Activated effector memory CD4-positive, alpha-beta T cell treated with anti-CD3 and anti-CD28 coated beads, Interleukin-2, amount 50 U/mL, for 16 hours (primary cell): ENCODE data around the gene TNS2.

Experiments
- DNase-seq: peaks from one replicate; pipeline ENCODE4 v3.0.0-alpha.2; 2020

TNS2 gene

DNA sequence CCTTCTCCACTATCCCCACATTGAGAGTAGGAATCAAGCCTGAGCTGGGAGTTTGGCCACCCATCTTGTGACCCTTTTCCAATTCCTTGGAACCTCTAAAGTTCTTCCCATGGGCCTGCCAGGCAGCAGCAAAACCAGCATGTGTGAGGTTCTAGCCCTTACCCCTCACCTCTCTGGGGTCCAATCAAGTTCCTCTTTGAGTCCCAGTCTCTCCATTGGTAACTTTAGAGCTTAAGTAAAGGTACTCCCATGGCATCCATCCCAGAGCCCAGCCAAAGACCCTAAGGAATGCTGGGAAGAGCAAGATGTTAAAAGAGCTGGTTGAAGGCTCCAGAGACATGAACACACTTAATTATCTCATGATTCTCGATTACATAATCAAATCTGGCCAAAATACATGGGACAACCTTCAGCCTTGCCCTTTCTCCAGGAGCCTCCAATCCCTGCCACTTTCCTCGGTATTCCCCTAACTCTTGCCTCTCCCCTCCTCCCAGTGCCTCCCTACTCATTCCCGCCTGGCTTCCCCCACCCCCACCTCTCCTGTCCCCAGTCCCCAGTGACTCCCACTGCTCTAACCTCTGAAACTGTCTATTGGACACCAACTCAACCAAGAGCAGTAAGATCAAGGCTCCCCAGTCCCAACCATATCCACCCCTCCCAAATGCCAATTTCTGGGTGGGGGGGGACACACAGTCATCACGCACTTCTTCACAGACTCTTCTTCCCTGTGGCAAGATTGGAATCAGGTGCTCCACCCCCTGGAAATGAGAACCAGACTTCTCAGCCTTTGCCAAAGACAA lies 4.8 kb upstream of the TNS2 start:
- DNase-seq = no peak

DNA sequence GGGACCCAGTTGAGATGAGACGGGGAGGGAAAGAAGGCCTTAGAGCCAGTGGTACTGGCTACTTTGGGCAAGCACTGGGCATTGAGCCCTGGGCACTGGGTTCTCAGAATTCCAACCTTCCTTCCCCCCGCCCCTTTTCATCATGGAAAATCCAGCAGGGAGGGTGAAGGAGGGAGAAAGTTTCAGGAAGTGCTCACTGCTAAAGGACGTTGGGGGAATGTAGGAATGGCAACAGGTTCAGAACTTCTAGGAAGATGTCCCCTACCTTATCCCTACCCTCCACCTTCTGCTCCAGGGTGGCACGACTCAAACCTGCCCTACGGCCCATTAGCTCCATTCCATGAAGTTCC lies 4.2 kb upstream of the TNS2 start:
- no peak for DNase-seq

DNA sequence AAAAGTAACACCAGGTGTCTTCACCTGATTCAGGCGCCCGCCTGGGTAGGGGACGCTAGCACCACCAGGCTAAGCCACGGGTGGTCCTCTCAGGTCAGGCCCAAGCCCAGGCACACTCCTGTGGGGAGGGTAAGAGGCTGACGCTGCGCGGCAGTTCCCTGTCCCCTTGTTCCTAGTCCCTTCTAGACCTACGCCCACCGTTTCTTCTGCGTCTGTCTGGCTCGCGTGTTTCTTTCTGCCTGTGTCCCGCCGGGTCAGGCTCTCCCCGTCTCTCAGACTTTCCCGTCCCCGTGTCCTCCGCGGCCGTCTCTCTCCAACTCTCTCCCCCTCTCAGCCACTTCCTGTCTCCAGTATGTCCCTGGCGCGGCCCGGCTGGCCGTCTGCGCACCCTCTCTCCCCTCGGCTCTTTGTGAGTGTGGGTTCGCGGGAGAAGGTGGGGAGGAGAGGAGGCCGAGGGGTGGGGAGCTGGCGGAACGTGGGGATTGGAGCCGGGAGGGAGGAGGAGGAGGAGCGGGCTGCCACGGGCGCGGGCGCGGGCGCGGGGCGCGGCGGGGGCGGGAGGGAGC lies 3.1 kb upstream of the TNS2 start:
- peak; percentile 82 for DNase-seq

DNA sequence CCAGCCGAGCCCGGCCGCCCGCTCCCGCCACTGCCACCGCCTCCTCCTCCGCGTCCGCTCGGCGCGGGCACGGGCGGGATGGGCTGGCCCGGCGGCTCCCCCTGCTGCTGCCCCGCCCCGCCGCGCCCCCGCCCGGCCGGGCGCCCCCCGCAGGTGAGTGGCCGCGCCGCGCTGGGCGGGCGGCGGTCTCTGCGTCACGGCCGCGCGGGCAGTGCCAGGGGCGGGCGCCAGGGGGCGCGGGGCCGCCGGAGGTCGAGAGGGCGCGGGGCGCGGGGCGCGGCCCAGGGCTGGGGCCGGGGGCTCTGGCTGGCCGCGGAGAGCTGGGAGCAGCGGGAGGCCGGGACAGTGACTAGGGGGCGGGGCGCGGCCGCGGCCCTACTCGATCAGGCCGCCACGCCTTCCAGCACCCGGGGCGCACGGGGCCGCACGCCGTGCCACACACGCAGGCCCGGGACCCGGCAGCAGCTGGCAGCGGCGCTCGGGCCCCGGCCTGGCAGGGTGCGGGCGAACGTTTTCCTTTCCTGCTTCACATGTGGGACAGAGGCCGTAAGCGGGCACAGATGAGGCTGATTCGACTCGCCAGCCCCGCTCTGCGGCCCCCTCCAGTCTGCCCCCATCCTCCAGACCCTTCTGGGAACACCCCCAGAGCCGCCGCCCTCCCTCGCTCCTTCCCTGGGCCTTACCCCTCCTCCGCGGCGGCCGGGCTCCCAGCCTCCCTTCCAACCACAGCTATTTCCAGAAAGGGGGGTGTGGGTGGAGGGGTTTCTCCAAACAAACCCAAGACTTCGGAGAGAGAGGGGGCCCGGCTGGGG lies 2.4 kb upstream of the TNS2 start:
- DNase-seq = peak; percentile 91

DNA sequence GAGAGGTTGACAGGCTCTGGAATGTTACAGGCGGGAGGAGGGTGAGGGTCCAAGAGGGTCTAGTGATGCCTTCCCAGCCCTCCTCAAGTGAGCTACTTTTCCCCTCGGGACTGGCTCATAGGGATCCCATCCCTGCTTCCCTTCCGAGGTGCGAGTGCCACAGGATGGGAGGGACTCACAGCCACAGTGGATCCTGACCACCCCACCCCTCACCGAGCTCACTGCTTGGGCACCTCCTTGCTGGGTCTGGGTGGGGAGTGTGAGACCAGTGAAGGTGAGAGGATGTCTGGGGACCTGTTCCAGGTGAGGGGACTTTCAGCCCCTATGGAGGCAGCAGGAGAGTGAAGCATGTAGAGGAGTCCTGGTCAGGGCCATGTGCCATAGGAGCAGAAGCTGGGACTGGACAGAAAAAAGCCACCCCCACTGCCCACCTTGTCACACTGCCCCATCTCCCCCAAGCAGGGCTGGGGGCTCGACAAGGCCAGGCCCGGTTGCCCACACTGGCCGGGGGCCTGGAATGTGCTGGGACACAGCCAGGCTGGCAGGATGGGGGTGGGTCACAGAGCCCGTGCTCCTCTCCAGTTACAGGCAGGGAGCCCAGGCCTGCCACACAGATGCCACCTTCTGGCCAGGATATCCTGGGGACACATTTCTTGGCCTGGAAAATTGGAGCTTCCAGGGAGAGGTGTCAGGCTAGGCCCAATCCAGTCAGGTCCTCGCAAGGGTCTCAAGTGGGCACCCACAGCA lies 1.7 kb upstream of the TNS2 start:
- no peak for DNase-seq

DNA sequence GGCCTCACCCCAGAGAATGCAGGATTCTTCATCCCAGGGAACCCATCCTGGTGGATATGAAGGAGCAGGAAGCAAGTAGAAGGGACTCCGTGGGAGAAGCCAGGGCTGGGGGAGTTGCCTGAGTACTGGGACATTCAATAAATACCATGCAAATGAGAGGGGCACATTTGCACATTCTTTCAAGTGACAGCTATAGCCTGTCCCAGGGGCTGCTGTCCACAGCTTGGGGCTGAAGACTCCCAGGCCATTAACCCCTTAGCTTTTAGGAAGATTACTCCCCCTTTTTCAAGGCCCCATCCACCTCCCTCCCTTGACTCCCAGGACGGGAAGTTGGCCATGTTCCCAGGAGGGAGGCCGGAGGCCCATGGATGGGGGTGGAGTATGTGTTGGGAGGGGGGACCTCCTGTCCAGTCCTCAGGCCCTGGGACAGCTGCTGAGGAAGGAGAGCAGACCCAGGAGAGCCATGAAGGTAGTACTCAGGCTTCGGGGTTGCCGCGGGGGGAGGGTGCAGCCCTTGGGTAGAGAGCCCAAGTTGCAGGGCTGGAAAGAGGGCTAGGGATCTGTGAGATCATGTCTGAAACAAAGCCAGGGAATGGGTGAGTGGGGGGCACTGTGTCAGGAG lies 974 bp upstream of the TNS2 start:
- DNase-seq = no peak

DNA sequence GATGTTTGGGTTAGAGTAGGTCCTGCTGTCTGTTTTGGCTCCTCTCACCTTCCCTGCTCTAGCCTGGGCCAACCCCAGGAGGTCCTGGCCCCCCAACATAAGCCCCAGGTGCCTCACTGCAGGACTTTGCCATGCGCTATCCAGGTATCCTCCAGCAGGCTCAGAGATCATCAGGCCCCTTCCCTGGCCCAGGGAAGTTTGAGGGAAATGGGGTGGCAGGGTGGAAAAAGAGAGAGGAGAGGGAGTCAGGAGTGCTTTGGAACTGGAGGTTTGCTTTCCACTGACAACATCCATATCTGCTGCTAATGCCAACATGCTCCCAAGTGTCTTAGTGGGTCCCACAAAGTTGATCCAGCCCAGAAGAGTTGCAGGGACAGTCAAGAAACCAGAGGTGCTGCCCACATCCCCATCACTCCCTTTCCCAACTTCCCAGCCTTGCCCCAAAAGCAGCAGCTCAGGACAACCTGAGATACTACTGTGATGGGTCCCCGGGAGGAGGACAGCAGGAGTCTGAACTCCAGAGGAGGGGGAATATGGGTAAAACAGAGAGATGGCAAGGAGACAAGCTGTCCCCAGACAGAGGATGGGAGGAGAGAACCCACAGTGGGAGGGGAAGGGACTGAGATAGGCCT lies 677 bp downstream of the TNS2 start:
- no peak for DNase-seq

DNA sequence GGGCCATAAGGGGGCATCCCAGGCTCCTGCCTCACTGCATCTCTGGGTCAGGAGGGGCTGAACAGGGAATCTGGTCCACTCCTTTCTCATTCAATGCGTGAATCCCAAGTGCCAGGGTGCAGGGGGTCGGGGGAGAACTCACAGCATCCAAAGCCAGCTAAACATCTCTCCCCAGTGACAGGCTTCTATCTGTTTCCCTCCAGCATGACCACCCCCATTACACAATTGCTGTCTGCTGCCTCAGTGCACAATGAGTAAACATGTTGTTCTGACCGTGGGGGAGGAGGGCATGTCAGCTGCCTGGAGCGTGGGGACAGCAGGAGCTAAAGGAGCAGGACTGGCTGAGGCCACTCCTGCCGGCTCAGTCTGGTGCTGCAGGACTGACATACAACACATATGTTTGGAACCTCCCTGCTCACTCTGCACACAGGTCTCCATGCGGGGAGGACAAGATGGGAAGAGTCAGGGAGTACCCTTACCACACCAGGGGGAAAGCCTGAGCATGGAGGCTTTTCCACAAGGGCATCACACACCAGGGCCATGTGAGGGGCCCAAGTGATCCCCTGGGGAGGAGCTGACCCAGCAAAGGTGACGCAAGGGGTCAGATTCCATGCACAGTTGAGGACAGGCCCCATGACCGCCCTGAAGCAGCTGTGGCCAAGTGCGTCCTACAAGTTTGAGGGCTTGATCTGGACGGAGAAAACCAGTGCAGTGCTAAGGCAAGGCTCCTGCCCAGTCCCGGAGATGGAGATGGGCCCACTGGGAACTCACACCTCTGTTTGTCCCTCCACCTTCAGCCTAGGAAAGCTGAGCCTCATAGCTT lies 1.4 kb downstream of the TNS2 start:
- DNase-seq = no peak

DNA sequence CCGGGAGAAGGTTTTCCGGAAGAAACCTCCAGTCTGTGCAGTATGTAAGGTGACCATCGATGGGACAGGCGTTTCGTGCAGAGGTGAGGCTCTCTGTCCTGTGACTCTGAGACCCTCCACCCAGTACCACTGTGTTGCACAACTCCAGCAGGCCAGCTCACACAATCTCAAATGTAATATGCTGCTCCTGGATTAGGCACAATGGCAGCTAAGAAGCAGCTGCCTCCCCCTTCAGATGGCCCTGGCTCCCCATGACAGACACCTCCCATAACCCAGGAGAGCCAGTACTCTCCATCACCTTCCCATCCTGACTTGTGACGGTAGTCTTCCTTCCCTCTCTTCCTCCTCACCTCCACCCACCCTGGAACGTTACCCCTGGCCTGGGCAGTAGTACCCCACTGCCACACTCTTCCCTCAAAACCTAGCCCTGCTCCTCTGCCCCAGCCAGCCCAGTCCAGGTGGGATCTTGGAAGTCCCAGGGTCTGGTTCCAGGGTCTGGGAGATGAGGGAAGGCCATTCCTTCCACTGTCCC lies 2.1 kb downstream of the TNS2 start:
- DNase-seq = no peak

DNA sequence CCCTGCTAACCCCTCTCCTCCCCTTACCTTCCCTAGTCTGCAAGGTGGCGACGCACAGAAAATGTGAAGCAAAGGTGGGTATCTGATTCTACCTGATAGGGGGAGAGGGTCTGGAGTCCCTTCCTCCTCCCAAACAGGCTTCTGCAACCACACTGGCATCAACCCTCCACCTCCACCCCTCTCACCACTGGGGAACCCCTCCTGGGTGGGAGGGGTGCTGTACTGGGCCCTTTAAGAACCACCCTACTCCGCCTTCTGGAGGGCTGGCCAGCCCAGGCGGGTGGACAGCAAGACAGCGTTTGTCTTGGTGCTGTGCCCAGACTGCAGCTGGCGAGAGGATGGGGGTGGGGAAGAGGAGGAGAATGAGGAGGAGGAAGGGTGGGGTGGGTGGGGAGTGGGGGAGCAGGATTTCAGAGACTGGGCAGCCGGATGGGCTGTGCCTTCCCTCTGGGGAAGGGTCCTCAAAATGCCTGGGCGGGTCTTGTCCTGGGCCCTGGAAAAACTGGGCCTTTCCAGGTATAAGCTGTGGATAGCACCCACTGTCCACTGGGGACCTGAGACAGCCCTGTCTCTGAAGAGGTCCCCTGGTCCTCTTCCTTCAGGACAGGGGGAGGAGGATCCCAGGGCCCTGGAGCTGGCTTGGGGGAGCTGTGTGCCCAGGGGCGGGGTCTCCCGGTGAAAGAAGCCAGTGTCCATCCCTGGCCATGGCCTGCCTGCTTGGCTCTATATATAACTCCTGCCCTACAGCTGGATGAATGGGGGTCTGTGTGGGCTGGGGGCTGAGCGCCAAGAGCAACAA lies 2.8 kb downstream of the TNS2 start:
- peak; percentile 45 for DNase-seq

DNA sequence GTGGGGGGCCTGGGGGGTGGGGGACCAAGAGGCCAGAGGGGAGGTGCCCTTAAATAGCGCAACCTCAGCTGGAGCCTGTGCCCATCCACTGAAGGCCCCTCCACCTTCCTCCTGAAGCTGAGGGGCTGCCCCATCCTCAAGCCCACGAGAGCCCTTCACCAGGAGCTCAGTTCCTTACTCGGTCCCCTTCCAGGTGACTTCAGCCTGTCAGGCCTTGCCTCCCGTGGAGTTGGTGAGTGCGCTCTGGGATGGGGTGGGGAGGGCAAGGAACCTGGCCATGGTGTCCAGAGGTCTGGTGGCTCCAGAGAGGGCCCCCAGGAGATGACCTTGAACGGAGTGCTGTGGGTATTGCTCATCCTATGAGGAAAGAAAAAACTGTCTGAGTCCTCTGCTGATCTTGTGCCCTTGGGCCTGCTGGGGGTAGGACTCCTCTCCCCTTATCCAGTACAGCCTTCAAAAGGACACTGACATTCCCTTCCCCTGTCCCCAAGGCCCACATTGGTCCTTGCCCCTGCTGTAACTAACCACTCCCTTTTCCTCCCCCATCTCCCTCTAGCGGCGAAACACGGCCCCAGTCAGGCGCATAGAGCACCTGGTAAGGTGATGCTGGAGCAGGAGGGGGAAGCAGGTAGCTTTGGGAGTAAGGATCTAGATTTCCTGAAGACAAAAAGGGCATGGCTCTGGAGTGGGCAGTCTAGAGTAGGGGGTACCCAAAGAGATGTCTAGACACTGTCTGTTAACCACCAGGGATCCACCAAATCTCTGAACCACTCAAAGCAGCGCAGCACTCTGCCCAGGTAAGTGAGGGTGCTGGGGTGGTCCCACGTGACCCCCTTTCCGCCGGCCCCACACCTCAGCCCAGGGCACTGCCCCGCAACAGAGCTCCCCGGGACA lies 3.6 kb downstream of the TNS2 start:
- peak; percentile 86 for DNase-seq

DNA sequence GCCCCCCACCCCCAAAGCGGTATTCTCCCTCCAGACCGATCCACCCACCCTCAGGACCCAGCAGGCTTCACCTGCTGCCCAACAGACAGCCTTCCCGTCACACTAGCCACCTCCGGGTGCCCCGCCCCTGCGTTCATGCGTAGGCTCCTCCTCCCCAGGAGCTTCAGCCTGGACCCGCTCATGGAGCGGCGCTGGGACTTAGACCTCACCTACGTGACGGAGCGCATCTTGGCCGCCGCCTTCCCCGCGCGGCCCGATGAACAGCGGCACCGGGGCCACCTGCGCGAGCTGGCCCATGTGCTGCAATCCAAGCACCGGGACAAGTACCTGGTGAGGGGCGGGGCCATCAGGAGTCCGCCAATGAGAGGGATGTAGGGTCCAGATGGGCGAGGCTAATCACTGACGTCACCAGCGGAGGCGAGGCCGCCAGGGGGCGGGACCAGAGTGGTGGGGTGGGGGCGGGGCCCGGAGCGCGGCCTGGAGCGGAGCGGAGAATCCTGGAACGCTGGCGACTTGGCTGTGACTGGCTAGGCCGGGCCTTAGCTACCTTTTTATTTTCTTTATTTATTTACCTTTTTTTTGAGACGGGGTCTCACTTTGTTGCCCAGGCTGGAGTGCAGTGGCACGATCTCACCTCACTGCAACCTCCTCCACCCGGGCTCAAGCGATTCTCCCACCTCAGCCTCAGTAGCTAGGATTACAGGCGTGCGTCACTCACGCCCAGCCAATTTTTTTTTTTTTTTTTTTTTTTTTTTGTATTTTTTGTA lies 4.4 kb downstream of the TNS2 start:
- peak; percentile 97 for DNase-seq

DNA sequence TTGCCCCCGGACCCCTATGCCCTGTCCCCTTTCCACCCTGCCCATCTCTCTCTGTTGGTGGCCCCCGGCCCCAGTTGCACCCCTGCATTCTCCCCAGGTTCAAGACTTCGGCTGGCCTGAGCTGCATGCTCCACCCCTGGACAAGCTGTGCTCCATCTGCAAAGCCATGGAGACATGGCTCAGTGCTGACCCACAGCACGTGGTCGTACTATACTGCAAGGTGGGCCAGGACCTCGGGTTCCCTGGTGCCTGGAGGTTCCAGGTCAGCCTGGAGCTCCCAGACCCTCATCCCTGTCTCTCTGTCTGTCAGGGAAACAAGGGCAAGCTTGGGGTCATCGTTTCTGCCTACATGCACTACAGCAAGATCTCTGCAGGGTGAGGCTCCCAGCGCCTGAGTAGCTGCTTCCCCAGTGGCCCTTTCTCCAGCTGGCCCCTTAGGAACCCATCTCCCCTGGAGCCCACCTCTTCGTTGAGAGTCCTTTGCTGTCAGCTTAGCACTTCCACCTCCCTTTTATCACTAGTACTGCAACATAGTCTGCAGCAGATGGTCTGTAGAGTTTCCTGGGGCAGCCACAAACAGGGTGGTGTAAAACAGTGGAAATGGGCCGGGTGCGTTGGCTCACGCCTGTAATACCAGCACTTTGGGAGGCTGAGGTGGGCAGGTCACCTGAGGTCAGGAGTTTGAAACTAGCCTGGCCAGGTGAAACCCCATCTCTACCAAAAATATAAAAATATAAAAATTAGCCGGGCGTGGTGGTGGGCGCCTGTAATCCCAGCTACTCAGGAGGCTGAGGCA lies 5.8 kb downstream of the TNS2 start:
- peak; percentile 61 for DNase-seq

DNA sequence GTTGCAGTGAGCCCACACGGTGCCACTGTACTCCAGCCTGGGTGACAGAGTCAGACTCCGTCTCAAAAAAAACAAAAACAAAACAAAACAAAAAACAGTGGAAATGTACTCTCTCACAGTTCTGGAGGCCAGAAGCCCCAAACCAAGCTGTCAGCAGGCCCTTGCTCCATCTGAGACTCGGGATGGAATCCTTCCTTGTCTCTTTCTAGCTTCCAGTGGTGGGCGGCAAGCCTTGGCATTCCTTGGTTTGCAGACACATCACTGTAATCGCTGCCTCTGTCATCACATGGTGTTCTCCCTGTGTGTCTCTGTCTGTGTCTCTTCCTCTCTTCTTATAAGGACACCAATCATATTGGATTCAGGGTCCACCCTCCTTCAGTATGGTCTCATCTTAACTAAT lies 6.4 kb downstream of the TNS2 start:
- DNase-seq = peak; percentile 57

DNA sequence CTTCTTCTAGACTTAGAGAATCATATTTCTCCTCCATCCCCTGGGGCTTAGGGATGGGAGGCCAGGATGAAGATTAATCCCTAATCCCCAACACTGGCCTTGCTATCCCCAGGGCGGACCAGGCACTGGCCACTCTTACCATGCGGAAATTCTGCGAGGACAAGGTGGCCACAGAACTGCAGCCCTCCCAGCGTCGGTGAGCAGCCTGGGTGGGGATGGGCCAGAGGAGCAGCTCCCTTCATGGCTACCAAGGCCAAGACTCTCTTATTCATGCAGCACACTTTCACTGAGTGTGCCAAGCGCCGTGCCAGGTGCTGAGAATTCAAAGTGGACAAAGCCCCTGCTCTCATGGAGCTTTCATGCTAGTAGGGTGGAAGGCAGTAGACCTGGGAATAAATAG lies 7.0 kb downstream of the TNS2 start:
- peak; percentile 58 for DNase-seq

DNA sequence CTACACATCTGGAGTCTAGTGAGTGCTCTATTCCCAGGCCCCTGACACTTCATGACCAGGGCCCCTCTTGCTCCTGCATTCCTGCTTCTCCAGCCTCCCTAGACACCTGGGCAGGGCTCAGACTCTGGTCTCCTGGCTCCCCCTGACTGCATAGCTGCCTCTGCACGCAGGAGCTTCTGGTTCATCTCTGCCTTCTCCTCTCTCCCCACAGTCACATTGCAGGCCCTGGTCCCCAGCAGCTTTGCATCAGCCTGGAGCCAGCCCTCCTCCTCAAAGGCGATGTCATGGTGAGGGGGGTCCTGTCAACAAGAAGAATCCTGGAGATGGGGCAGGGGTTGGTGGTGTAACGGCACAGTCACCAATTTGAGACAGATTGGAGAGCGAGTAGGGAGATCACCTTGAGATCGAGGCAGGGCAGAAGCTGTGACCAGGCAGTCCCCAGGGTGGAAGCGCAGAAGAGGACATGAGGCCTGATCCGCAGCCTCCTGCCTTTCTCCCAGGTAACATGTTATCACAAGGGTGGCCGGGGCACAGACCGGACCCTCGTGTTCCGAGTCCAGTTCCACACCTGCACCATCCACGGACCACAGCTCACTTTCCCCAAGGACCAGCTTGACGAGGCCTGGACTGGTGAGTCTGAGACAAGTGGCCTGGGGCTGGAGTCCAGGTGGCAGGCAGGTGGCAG lies 8.1 kb downstream of the TNS2 start:
- DNase-seq = peak; percentile 62
